PC-3 (cell line): Measurements from ENCODE around the gene GMDS. TPM values are rescaled to one million over a fixed set of nuclear protein-coding genes. Genes with fewer than 3 reads are reported as not detected.

Experiments used
- ATAC-seq: fragments of 200-7000 bp; cut with Tn5 transposase; 2 replicates; pipeline ENCODE4 v1.9.1; 2020; ENCODE audit warnings: mild to moderate bottlenecking, moderate library complexity
- BruUV-seq: library from RNA; stranded (reverse); fragments of 400-500 nt; replicated peaks from 2 replicates; lab custom pipeline; 2021; lab: Mats Ljungman, UMichigan
- CTCF ChIA-PET: fragments of 300-600 bp; sonication (Branson Sonifier 250); formaldehyde crosslinking; loops from one replicate; lab custom pipeline; 2022; ENCODE audit warnings: antibody characterized with exemption; lab: Charles Lee
- POLR2A ChIA-PET: fragments of 300-600 bp; sonication (Branson Sonifier 250); formaldehyde crosslinking; loops from one replicate; lab custom pipeline; 2022; ENCODE audit warnings: antibody characterized with exemption; ENCODE audit not compliant: unreplicated experiment; lab: Charles Lee
- DNase-seq: peaks from one replicate; pipeline ENCODE4 v3.0.0-alpha.2; 2015
- H2AFZ ChIP-seq: fragments of 300-600 bp; sonication (generic); 2 replicates; pipeline ENCODE4 v1.6.0; 2016; ENCODE audit warnings: antibody characterized with exemption, low read length
- H3F3A ChIP-seq: fragments of 300-600 bp; sonication (generic); one replicate; pipeline ENCODE4 v1.6.0; 2017; ENCODE audit warnings: antibody characterized with exemption, low read length, control low read depth, mild to moderate bottlenecking; ENCODE audit not compliant: unreplicated experiment
- H3K27ac ChIP-seq: fragments of 300-600 bp; sonication (generic); 2 replicates; pipeline ENCODE4 v1.5.1; 2016; ENCODE audit warnings: mild to moderate bottlenecking, low read length
- H3K27me3 ChIP-seq: fragments of 300-600 bp; sonication (generic); 2 replicates; pipeline ENCODE4 v1.6.1; 2016; ENCODE audit warnings: low read length, mixed read lengths
- H3K36me3 ChIP-seq: fragments of 300-600 bp; sonication (generic); 2 replicates; pipeline ENCODE4 v1.6.1; 2016; ENCODE audit warnings: low read depth, mixed run types, low read length, mixed read lengths
- H3K4me1 ChIP-seq: fragments of 300-600 bp; sonication (generic); 2 replicates; pipeline ENCODE4 v1.5.1; 2016; ENCODE audit warnings: low read length; ENCODE audit not compliant: insufficient read depth
- H3K4me2 ChIP-seq: fragments of 300-600 bp; sonication (generic); 2 replicates; pipeline ENCODE4 v1.6.0; 2016; ENCODE audit warnings: low read length
- H3K4me3 ChIP-seq: fragments of 300-600 bp; sonication (generic); 2 replicates; pipeline ENCODE4 v1.5.1; 2016; ENCODE audit warnings: mild to moderate bottlenecking, low read length, mixed read lengths
- H3K79me2 ChIP-seq: fragments of 300-600 bp; sonication (generic); 2 replicates; pipeline ENCODE4 v1.6.1; 2017; ENCODE audit warnings: low read length, mixed read lengths
- H3K9ac ChIP-seq: fragments of 300-600 bp; sonication (generic); 2 replicates; pipeline ENCODE4 v1.6.0; 2016; ENCODE audit warnings: mild to moderate bottlenecking, low read length
- H3K9me2 ChIP-seq: fragments of 300-600 bp; sonication (generic); replicated peaks from 2 replicates; pipeline ENCODE4 v1.6.1; 2016; ENCODE audit warnings: mixed run types, low read length, mixed read lengths
- H3K9me3 ChIP-seq: fragments of 300-600 bp; sonication (generic); 2 replicates; pipeline ENCODE4 v1.6.1; 2016; ENCODE audit warnings: low read length, mixed read lengths
- H4K20me1 ChIP-seq: fragments of 300-600 bp; sonication (generic); 2 replicates; pipeline ENCODE4 v1.6.1; 2016; ENCODE audit warnings: low read length, mixed read lengths
- CTCF ChIP-seq: fragments of 300-600 bp; sonication (generic); conservative IDR thresholded peaks from 2 replicates; pipeline ENCODE4 v1.5.1; 2017; ENCODE audit warnings: antibody characterized with exemption, low read depth, mild to moderate bottlenecking, low read length
- EZH2 ChIP-seq: fragments of 300-600 bp; sonication (generic); IDR thresholded peaks from one replicate; pipeline ENCODE4 v1.6.1; 2017; ENCODE audit warnings: antibody characterized with exemption, mild to moderate bottlenecking, low read length; ENCODE audit not compliant: unreplicated experiment
- EZH2phosphoT487 ChIP-seq: fragments of 300-600 bp; sonication (generic); IDR thresholded peaks from 2 replicates; pipeline ENCODE4 v1.6.1; 2018; ENCODE audit warnings: mild to moderate bottlenecking, antibody characterized with exemption, low read length, borderline replicate concordance
- intact Hi-C: fragments of 100-400 bp; cut with micrococcal nuclease; formaldehyde crosslinking; loops from 2 replicates; pipeline ENCODE4 v1.9.0; 2023
- total RNA-seq: library from RNA; depleted of rRNA; stranded (reverse); fragments of >200 nt; gene quantifications from 2 replicates; pipeline ENCODE4 v1.2.3, GENCODE V29; 2014

The GMDS gene
- total RNA-seq, 1 experiment from 2014 or later, result 18.3 TPM

- Histone ChIP-seq H3K9ac (no peak overlapping the region), H3K27me3 (no peaks in the 10 kb centered on the region), H3K36me3 (no peaks in the 10 kb centered on the region), H3K4me3 (no peak overlapping the region), H3K79me2 (no peaks in the 10 kb centered on the region), H3K9me3 (no peaks in the 10 kb centered on the region), H3K4me2 (no peak overlapping the region), H2AFZ (no peak overlapping the region), H3K4me1 (no peaks in the 10 kb centered on the region), H3F3A (no peaks in the 10 kb centered on the region), H4K20me1 (no peaks in the 10 kb centered on the region), H3K27ac (no peak overlapping the region), H3K9me2 (no peaks in the 10 kb centered on the region)
- ChIA-PET POLR2A (no interaction called here), CTCF (no interaction called here)
- intact Hi-C loops, result no loop called here
- peak; percentile 52 for DNase-seq
- no TSS peak for BruUV-seq
- TF ChIP-seq CTCF (no peak), EZH2phosphoT487 (no peak), EZH2 (no peak)
- no peak for ATAC-seq
These were observed 543.6 kb downstream of the GMDS start for GRCh38 chr6:1701668-1702353.

DNA sequence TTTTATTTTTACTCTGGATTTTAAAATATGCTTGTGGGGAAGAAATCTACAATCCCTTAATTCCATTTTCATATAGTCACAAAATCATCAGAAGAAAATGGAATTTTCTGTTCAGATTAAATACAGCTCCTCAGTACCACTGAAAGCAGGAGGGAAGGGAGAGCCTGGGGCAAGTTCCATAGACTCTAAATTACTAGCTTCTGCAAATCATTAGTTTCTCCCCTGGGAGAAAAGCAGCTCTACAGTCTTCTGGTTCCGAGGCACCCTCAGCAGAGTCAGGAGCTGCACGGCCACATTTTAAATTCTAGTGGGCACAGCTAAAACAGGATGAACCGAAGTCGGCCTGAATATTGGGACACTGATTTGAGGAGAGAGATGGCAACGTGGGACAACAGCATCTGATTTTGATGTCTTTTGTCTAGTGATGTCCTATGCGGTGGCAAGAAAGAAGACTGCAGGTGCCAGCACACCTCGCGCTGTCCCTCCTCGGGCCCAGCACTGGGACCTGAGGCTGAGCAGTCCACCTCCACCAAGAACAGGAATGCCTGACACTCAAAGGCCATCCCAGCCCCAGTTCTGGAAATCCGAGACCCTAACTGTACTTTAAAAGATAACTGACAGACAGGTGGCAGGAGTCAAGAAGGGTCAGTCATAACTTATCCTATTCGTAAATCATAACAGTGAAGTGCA is 545.0 kb downstream of the GMDS start:
- ATAC-seq (no peak), DNase-seq (no peak)
- Histone ChIP-seq H2AFZ (no peak overlapping the region), H3K27ac (no peak overlapping the region), H3K9me2 (no peaks in the 10 kb centered on the region), H3K4me1 (no peaks in the 10 kb centered on the region), H3K36me3 (no peaks in the 10 kb centered on the region), H3K4me3 (no peak overlapping the region), H3K27me3 (no peaks in the 10 kb centered on the region), H4K20me1 (no peaks in the 10 kb centered on the region), H3K4me2 (no peak overlapping the region), H3K79me2 (no peaks in the 10 kb centered on the region), H3K9ac (no peak overlapping the region), H3K9me3 (no peaks in the 10 kb centered on the region), H3F3A (no peaks in the 10 kb centered on the region)
- TF ChIP-seq EZH2, result no peak
- no peak for TF ChIP-seq CTCF
- POLR2A ChIA-PET, result no interaction called here
- intact Hi-C loops, result no loop called here
- no TSS peak for BruUV-seq
- CTCF ChIA-PET, result no interaction called here

DNA sequence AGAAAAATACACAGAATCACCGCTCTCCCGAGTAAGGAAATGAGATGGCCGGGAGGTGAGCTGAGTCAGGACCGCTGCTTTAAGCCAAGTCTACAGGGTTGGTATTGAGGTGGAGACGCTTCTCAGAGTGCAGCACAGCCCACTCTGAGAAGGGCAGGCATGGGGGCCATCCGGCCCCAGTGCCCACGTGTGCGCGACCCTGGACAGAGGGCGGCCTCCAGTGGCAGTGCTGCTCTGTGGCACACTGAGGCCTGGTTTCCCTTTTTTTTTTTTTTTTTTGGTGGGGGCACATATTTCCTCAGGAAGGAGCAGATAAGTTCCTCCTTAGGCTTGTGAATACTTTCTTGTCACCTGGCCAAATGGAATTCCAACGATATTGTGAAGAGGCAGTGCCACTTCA is 546.9 kb downstream of the GMDS start:
- Histone ChIP-seq H3K4me1 (no peaks in the 10 kb centered on the region), H2AFZ (no peak overlapping the region), H3K27ac (no peak overlapping the region), H3K27me3 (no peaks in the 10 kb centered on the region), H3K79me2 (no peaks in the 10 kb centered on the region), H3K9ac (no peak overlapping the region), H4K20me1 (no peaks in the 10 kb centered on the region), H3K36me3 (no peaks in the 10 kb centered on the region), H3F3A (no peaks in the 10 kb centered on the region), H3K9me3 (no peaks in the 10 kb centered on the region), H3K4me3 (no peak overlapping the region), H3K4me2 (no peak overlapping the region), H3K9me2 (no peaks in the 10 kb centered on the region)
- TF ChIP-seq EZH2phosphoT487 (no peak), CTCF (no peak; the same call in 1 of the 2 replicates)
- intact Hi-C loops, result no loop called here
- POLR2A ChIA-PET, result no interaction called here
- BruUV-seq, result no TSS peak
- no peak for DNase-seq
- CTCF ChIA-PET, result no interaction called here
- no peak for ATAC-seq
